HL-60 (cell line): ENCODE measurements around the gene PGS1.

Source experiments
- CTCF ChIP-seq: IDR thresholded peaks from one replicate; pipeline ENCODE4 v1.5.1; 2011; ENCODE audit warnings: low read length, control low read depth, inconsistent platforms; ENCODE audit not compliant: insufficient read depth
- GABPA ChIP-seq: IDR thresholded peaks from 2 replicates; pipeline ENCODE4 v1.6.1; 2012; ENCODE audit warnings: low read depth
- POLR2AphosphoS5 ChIP-seq: IDR thresholded peaks from 2 replicates; pipeline ENCODE4 v1.6.1; 2012; ENCODE audit warnings: low read depth
- REST ChIP-seq: IDR thresholded peaks from 2 replicates; pipeline ENCODE4 v1.6.1; 2012; ENCODE audit warnings: low read depth; ENCODE audit not compliant: insufficient replicate concordance
- SPI1 ChIP-seq: IDR thresholded peaks from 2 replicates; pipeline ENCODE4 v1.6.1; 2012; ENCODE audit warnings: low read depth, mild to moderate bottlenecking, borderline replicate concordance

- TF ChIP-seq CTCF, result no peak
- TF ChIP-seq POLR2AphosphoS5, result no peak
- no peak for TF ChIP-seq GABPA
- no peak for TF ChIP-seq REST
- TF ChIP-seq SPI1, result no peak
Observed at GRCh38 chr17:78367193-78367592, 11.3 kb upstream of the PGS1 start.
